ENCODE measurements around the gene TSPAN18.

DNA sequence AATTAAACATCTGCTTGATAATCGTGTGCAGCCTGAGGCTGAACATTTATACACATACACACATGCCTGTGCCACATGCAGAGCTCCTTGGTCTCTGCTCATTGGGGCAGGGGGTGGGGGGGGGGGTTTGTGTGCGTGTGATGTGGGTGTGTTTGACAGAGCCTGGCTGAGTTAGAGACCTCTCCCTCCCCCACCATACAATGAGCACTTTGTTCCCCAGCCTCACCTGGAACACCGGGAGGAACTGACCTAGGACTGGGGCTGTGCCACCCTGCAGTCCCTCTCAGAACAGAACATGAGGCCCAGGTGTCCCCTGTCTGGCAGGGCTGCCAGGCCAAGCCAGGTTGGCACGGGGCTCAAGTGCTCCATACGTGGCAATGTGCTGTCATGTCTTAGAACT lies 127.3 kb downstream of the TSPAN18 start:
- TF ChIP-seq, protein P1, sequence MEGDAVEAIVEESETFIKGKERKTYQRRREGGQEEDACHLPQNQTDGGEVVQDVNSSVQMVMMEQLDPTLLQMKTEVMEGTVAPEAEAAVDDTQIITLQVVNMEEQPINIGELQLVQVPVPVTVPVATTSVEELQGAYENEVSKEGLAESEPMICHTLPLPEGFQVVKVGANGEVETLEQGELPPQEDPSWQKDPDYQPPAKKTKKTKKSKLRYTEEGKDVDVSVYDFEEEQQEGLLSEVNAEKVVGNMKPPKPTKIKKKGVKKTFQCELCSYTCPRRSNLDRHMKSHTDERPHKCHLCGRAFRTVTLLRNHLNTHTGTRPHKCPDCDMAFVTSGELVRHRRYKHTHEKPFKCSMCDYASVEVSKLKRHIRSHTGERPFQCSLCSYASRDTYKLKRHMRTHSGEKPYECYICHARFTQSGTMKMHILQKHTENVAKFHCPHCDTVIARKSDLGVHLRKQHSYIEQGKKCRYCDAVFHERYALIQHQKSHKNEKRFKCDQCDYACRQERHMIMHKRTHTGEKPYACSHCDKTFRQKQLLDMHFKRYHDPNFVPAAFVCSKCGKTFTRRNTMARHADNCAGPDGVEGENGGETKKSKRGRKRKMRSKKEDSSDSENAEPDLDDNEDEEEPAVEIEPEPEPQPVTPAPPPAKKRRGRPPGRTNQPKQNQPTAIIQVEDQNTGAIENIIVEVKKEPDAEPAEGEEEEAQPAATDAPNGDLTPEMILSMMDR (conservative IDR thresholded peaks at IDR 0.05; ENCODE audit: low read depth, low read length): no peak
- TF ChIP-seq EZH2 (IDR thresholded peaks at IDR 0.05; ENCODE audit: borderline replicate concordance, low read depth, low read length, poor library complexity, severe bottlenecking): no peak

All from A673 (cell line).